HepG2 (cell line): ENCODE results near the gene BFAR. TPM values are rescaled to one million over a fixed set of nuclear protein-coding genes. Genes with fewer than 3 reads are reported as not detected.
A peak's percentile ranks its signal among the peaks of the same experiment; 100 is the strongest.

Experiments
- AKAP8 ChIP-seq: sonication (generic); formaldehyde crosslinking; IDR thresholded peaks from 2 replicates; pipeline ENCODE4 v1.5.1; 2020; ENCODE audit warnings: mild to moderate bottlenecking, missing genetic modification reagents
- CTCF ChIP-seq: sonication (generic); formaldehyde crosslinking; IDR thresholded peaks from 2 replicates; pipeline ENCODE4 v1.5.0; 2020; ENCODE audit warnings: mild to moderate bottlenecking, missing genetic modification reagents, moderate library complexity
- HDAC1 ChIP-seq: sonication (generic); formaldehyde crosslinking; IDR thresholded peaks from 2 replicates; pipeline ENCODE4 v1.5.1; 2020; ENCODE audit warnings: mild to moderate bottlenecking, missing genetic modification reagents
- MIER3 ChIP-seq: IDR thresholded peaks from 2 replicates; pipeline ENCODE4 v1.6.1; 2016; ENCODE audit warnings: missing compliant biosample characterization, borderline replicate concordance
- MXI1 ChIP-seq: IDR thresholded peaks from 3 replicates; pipeline ENCODE4 v1.6.1; 2012; ENCODE audit warnings: low read depth, low read length, inconsistent platforms, borderline replicate concordance
- NKX3-1 ChIP-seq: sonication (generic); formaldehyde crosslinking; IDR thresholded peaks from 2 replicates; pipeline ENCODE4 v1.5.0; 2020; ENCODE audit warnings: missing genetic modification reagents
- PHF21A ChIP-seq: sonication (generic); formaldehyde crosslinking; IDR thresholded peaks from 2 replicates; pipeline ENCODE4 v1.5.0; 2020; ENCODE audit warnings: mild to moderate bottlenecking, missing genetic modification reagents
- RAD21 ChIP-seq: fragments of 450-650 bp; formaldehyde crosslinking; IDR thresholded peaks from 2 replicates; pipeline ENCODE4 v1.5.0; 2020; ENCODE audit warnings: mild to moderate bottlenecking
- RCOR2 ChIP-seq: IDR thresholded peaks from 2 replicates; pipeline ENCODE4 v1.6.1; 2016; ENCODE audit warnings: missing biosample characterization, missing genetic modification reagents
- RELA ChIP-seq: sonication (generic); formaldehyde crosslinking; IDR thresholded peaks from 2 replicates; pipeline ENCODE4 v1.4.0; 2020; ENCODE audit warnings: missing genetic modification reagents
- RORA ChIP-seq: sonication (generic); formaldehyde crosslinking; IDR thresholded peaks from 2 replicates; pipeline ENCODE4 v1.5.0; 2020; ENCODE audit warnings: mild to moderate bottlenecking, missing genetic modification reagents, moderate library complexity
- SALL1 ChIP-seq: sonication (generic); formaldehyde crosslinking; IDR thresholded peaks from 2 replicates; pipeline ENCODE4 v1.8.0; 2022; ENCODE audit warnings: mild to moderate bottlenecking, missing genetic modification reagents
- SOX13 ChIP-seq, 3 experiments: fragments of 450-650 bp in 1 of 3; sonication (generic) in 1 of 3; formaldehyde crosslinking in 1 of 3; IDR thresholded peaks in 2 of 3; conservative IDR thresholded peaks in 1 of 3; 2 replicates each; pipeline versions ENCODE4 v1.5.0 to v1.6.1; 2016 to 2020; ENCODE audit warnings: antibody characterized with exemption in 1 of 3, mild to moderate bottlenecking in 1 of 3, missing compliant biosample characterization in 1 of 3, missing genetic modification reagents in 1 of 3, moderate library complexity in 1 of 3
- YEATS4 ChIP-seq: sonication (generic); formaldehyde crosslinking; IDR thresholded peaks from 2 replicates; pipeline ENCODE4 v1.4.0; 2020; ENCODE audit warnings: missing genetic modification reagents, borderline replicate concordance
- ZNF10 ChIP-seq: sonication (generic); formaldehyde crosslinking; IDR thresholded peaks from 2 replicates; pipeline ENCODE4 v1.4.0; 2020; ENCODE audit warnings: mild to moderate bottlenecking, low read depth, missing genetic modification reagents, borderline replicate concordance
- ZNF12 ChIP-seq: sonication (generic); formaldehyde crosslinking; IDR thresholded peaks from 2 replicates; pipeline ENCODE4 v1.5.0; 2020; ENCODE audit warnings: missing genetic modification reagents
- ZNF18 ChIP-seq: sonication (generic); formaldehyde crosslinking; IDR thresholded peaks from 2 replicates; pipeline ENCODE4 v1.8.0; 2022; ENCODE audit warnings: mild to moderate bottlenecking, missing genetic modification reagents; ENCODE audit not compliant: insufficient replicate concordance
- ZNF207 ChIP-seq: fragments of 450-650 bp; IDR thresholded peaks from 2 replicates; pipeline ENCODE4 v1.6.1; 2016; ENCODE audit warnings: antibody characterized with exemption, borderline replicate concordance
- ZNF230 ChIP-seq: sonication (generic); formaldehyde crosslinking; IDR thresholded peaks from 2 replicates; pipeline ENCODE4 v1.4.0; 2020; ENCODE audit warnings: mild to moderate bottlenecking, missing genetic modification reagents
- ZNF503 ChIP-seq: sonication (generic); formaldehyde crosslinking; IDR thresholded peaks from 2 replicates; pipeline ENCODE4 v1.4.0; 2020; ENCODE audit warnings: missing genetic modification reagents
- ZNF660 ChIP-seq: sonication (generic); formaldehyde crosslinking; IDR thresholded peaks from 2 replicates; pipeline ENCODE4 v1.5.1; 2020; ENCODE audit warnings: mild to moderate bottlenecking, low read depth, missing genetic modification reagents, borderline replicate concordance
- ZNF678 ChIP-seq: sonication (generic); formaldehyde crosslinking; IDR thresholded peaks from 2 replicates; pipeline ENCODE4 v1.4.0; 2020; ENCODE audit warnings: mild to moderate bottlenecking, missing genetic modification reagents
- ZNF788 ChIP-seq: sonication (generic); formaldehyde crosslinking; IDR thresholded peaks from 2 replicates; pipeline ENCODE4 v1.5.0; 2020; ENCODE audit warnings: mild to moderate bottlenecking, missing genetic modification reagents, borderline replicate concordance
- ZNF841 ChIP-seq: sonication (generic); formaldehyde crosslinking; IDR thresholded peaks from 2 replicates; pipeline ENCODE4 v1.8.1; 2023; ENCODE audit warnings: missing genetic modification reagents, borderline replicate concordance
- polyA plus RNA-seq, 8 experiments: library from polyadenylated mRNA; depleted of rRNA in 3 of 8; stranded (reverse) in 7 of 8; unstranded in 1 of 8; fragments of >200 nt; fragmentation: Illumina TruSeq in 4 of 8; extraction: Trizol in 4 of 8; gene quantifications; 2 replicates each; pipeline versions ENCODE4 v1.2.1 to v1.2.3, GENCODE V29; 2011 to 2016; ENCODE audit warnings: low read depth in 4 of 8, missing spikeins in 1 of 8, mixed read lengths in 1 of 8; ENCODE audit not compliant: insufficient read depth in 1 of 8
- total RNA-seq, 5 experiments: library from RNA; depleted of rRNA; stranded (reverse); fragments of >200 nt; fragmentation: Illumina TruSeq; extraction: Trizol; gene quantifications; 2 replicates each; pipeline ENCODE4 v1.2.3, GENCODE V29; 2016; ENCODE audit warnings: low read depth in 1 of 5

BFAR gene
- total and polyA plus RNA-seq, 2 of the 13 experiments (the other 11 are each of a cell fraction or from before 2014, with no cell fraction given) = 96.9 to 120 TPM

GRCh38 chr16:14632693-14633569 lies at the start of gene BFAR (continued):
- no peak for TF ChIP-seq ZNF10 (CRISPR knock-in tag)
- no peak for TF ChIP-seq SOX13 (IDR thresholded peaks at IDR 0.05)
- peak; percentile 56 to 59; a peak in 2 of 4 replicates for TF ChIP-seq SOX13 (CRISPR knock-in tag; conservative IDR thresholded peaks at IDR 0.05 in 1 of 2, IDR thresholded peaks at IDR 0.05 in 1 of 2)
- 0 out of 2 replicates have a peak, but pooled peaks have one; percentile 39 for TF ChIP-seq ZNF841
- TF ChIP-seq YEATS4 (CRISPR knock-in tag) = peak; percentile 85
- TF ChIP-seq RELA (CRISPR knock-in tag) = peak; percentile 70; the same call in 1 of the 2 replicates
- peak; percentile 88 for TF ChIP-seq ZNF18 (CRISPR knock-in tag)
- TF ChIP-seq CTCF = no peak; the same call in 1 of the 2 replicates
- TF ChIP-seq ZNF230 (CRISPR knock-in tag) = peak; percentile 57; the same call in 1 of the 2 replicates
- TF ChIP-seq RORA (CRISPR knock-in tag) = no peak
- TF ChIP-seq SALL1 (CRISPR knock-in tag) = peak; percentile 88
- TF ChIP-seq ZNF678 (CRISPR knock-in tag) = no peak
- TF ChIP-seq HDAC1 = peak; percentile 84
- no peak for TF ChIP-seq ZNF660
- TF ChIP-seq MIER3 = peak; percentile 92; the same call in 1 of the 2 replicates
- 0 out of 2 replicates have a peak, but pooled peaks have one; percentile 56 for TF ChIP-seq PHF21A (CRISPR knock-in tag)
- TF ChIP-seq MXI1 = peak; percentile 95; the same call in 1 of the 3 replicates
- TF ChIP-seq RCOR2 (CRISPR knock-in tag) = peak; percentile 75; the same call in 1 of the 2 replicates
- peak; percentile 33 for TF ChIP-seq RAD21 (CRISPR knock-in tag)
- TF ChIP-seq ZNF207 = no peak
- TF ChIP-seq ZNF503 = peak; percentile 89; the same call in 1 of the 2 replicates
- TF ChIP-seq ZNF12 (CRISPR knock-in tag) = peak; percentile 84
- TF ChIP-seq NKX3-1 (CRISPR knock-in tag) = peak; percentile 93; the same call in 1 of the 2 replicates
- TF ChIP-seq ZNF788 = peak; percentile 77
- 0 out of 2 replicates have a peak, but pooled peaks have one; percentile 15 for TF ChIP-seq AKAP8 (CRISPR knock-in tag)
